Gastrocnemius medialis (tissue), 4 donors: ENCODE data around the gene PCDHB12.

Source experiments
- POLR2A ChIP-seq, 2 donors: fragments of 450-650 bp; IDR thresholded peaks; one replicate each; pipeline ENCODE4 v1.6.1; 2017; ENCODE audit warnings: antibody characterized with exemption in 2 of 2, mild to moderate bottlenecking in 2 of 2, moderate library complexity in 2 of 2
- TF ChIP-seq, protein P1 (sequence below), 5 experiments: fragments of 450-650 bp in 3 of 5; fragments of 200-600 bp in 2 of 5; sonication (generic) in 2 of 5; IDR thresholded peaks in 4 of 5; conservative IDR thresholded peaks in 1 of 5; 1 replicate in 4 of 5; 2 replicates in 1 of 5; pipeline ENCODE4 v1.5.1; 2016 to 2019; ENCODE audit warnings: antibody characterized with exemption in 5 of 5, mild to moderate bottlenecking in 3 of 5, moderate library complexity in 3 of 5

DNA sequence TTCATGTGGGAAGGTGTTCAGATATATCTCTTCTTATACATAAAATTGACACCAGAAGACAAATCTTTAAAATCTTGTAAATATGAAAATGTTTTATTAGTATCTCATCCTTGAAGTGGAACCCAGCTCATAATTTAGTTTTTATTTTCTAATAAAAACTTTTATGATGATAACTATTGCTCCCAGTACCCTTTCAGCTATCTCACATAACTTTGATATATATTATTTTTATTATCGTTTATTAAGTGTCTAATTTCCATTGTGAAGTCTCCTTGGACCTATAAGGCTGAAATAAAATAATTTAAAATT is 52.7 kb downstream of the PCDHB12 start:
- TF ChIP-seq, protein P1, sequence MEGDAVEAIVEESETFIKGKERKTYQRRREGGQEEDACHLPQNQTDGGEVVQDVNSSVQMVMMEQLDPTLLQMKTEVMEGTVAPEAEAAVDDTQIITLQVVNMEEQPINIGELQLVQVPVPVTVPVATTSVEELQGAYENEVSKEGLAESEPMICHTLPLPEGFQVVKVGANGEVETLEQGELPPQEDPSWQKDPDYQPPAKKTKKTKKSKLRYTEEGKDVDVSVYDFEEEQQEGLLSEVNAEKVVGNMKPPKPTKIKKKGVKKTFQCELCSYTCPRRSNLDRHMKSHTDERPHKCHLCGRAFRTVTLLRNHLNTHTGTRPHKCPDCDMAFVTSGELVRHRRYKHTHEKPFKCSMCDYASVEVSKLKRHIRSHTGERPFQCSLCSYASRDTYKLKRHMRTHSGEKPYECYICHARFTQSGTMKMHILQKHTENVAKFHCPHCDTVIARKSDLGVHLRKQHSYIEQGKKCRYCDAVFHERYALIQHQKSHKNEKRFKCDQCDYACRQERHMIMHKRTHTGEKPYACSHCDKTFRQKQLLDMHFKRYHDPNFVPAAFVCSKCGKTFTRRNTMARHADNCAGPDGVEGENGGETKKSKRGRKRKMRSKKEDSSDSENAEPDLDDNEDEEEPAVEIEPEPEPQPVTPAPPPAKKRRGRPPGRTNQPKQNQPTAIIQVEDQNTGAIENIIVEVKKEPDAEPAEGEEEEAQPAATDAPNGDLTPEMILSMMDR (IDR thresholded peaks at IDR 0.05 in 4 of 5, conservative IDR thresholded peaks at IDR 0.05 in 1 of 5) = no peak
- TF ChIP-seq POLR2A (IDR thresholded peaks at IDR 0.05) = no peak
